Forelimb muscle (tissue), 1 donor: ENCODE measurements around the gene MTMR1. TPM values are rescaled to one million over a fixed set of nuclear protein-coding genes. Genes with fewer than 3 reads are reported as not detected.

ENCODE experiments used
- DNase-seq: peaks from one replicate; pipeline ENCODE4 v3.0.0-alpha.2; 2013; ENCODE audit warnings: low read depth
- polyA plus RNA-seq: library from polyadenylated mRNA; unstranded; fragments of 120-200 nt; gene quantifications from one replicate; pipeline ENCODE4 v1.2.1, GENCODE V29; 2013; ENCODE audit not compliant: insufficient read length

Gene MTMR1
- polyA plus RNA-seq, 1 donor: 23.2 TPM

GRCh38 chrX:150696866-150697265 is 3.7 kb downstream of the MTMR1 start:
- DNase-seq: no peak

- no peak for DNase-seq
Observed at GRCh38 chrX:150697641-150698040, 4.4 kb downstream of the MTMR1 start.

- DNase-seq: no peak
Observed at GRCh38 chrX:150698981-150699380, 5.8 kb downstream of the MTMR1 start.

- no peak for DNase-seq
Observed at GRCh38 chrX:150700107-150700506, 6.9 kb downstream of the MTMR1 start.

- DNase-seq: no peak
Observed at GRCh38 chrX:150701377-150701776, 8.2 kb downstream of the MTMR1 start.

GRCh38 chrX:150702966-150703694 is 9.9 kb downstream of the MTMR1 start:
- no peak for DNase-seq

- no peak for DNase-seq
Observed at GRCh38 chrX:150703695-150703974, 10.4 kb downstream of the MTMR1 start.

- no peak for DNase-seq
Observed at GRCh38 chrX:150704030-150704613, 10.9 kb downstream of the MTMR1 start.

- DNase-seq: no peak
Observed at GRCh38 chrX:150712619-150713018, 19.4 kb downstream of the MTMR1 start.

- no peak for DNase-seq
Observed at GRCh38 chrX:150715184-150715583, 22.0 kb downstream of the MTMR1 start.

GRCh38 chrX:150719621-150720020 is 26.4 kb downstream of the MTMR1 start:
- DNase-seq: no peak

GRCh38 chrX:150729956-150730355 is 36.8 kb downstream of the MTMR1 start:
- no peak for DNase-seq

GRCh38 chrX:150730719-150731118 is 37.5 kb downstream of the MTMR1 start:
- no peak for DNase-seq

GRCh38 chrX:150731795-150732194 is 38.6 kb downstream of the MTMR1 start:
- DNase-seq: no peak

- no peak for DNase-seq
Observed at GRCh38 chrX:150736475-150736874, 43.3 kb downstream of the MTMR1 start.

GRCh38 chrX:150752124-150752523 is 58.9 kb downstream of the MTMR1 start:
- no peak for DNase-seq

- no peak for DNase-seq
Observed at GRCh38 chrX:150753357-150753756, 60.2 kb downstream of the MTMR1 start.

- no peak for DNase-seq
Observed at GRCh38 chrX:150753968-150754367, 60.8 kb downstream of the MTMR1 start.

GRCh38 chrX:150757371-150757770 is 64.2 kb downstream of the MTMR1 start:
- no peak for DNase-seq

- DNase-seq: no peak
Observed at GRCh38 chrX:150759568-150760416, 66.6 kb downstream of the MTMR1 start.

GRCh38 chrX:150761176-150761818 is 68.1 kb downstream of the MTMR1 start:
- DNase-seq: no peak

GRCh38 chrX:150761819-150762216 is 68.6 kb downstream of the MTMR1 start:
- DNase-seq: no peak
